Fibroblast of lung (primary cell): ENCODE measurements around the gene ARID1B. TPM values are rescaled to one million over a fixed set of nuclear protein-coding genes. Genes with fewer than 3 reads are reported as not detected.

Source experiments
- DNase-seq, 2 donors: peaks; one replicate each; pipeline versions ENCODE4 v3.0.0 to v3.0.0-alpha.2; 2010; ENCODE audit warnings: low read depth in 2 of 2
- H2AFZ ChIP-seq: 2 replicates; pipeline ENCODE4 v1.5.1; 2012; ENCODE audit warnings: low read length, control low read depth, inconsistent platforms
- H3K27ac ChIP-seq: 2 replicates; pipeline ENCODE4 v1.5.1; 2011; ENCODE audit warnings: low read length, control low read depth; ENCODE audit not compliant: insufficient read depth
- H3K27me3 ChIP-seq: 2 replicates; pipeline ENCODE4 v1.5.1; 2011; ENCODE audit warnings: mild to moderate bottlenecking, low read length; ENCODE audit not compliant: control insufficient read depth, insufficient read depth
- H3K36me3 ChIP-seq: 2 replicates; pipeline ENCODE4 v1.5.1; 2011; ENCODE audit warnings: low read length; ENCODE audit not compliant: control insufficient read depth, insufficient read depth
- H3K4me1 ChIP-seq: 2 replicates; pipeline ENCODE4 v1.5.1; 2011; ENCODE audit warnings: low read length; ENCODE audit not compliant: control insufficient read depth, insufficient read depth; ENCODE audit errors: extremely low read depth
- H3K4me2 ChIP-seq: 2 replicates; pipeline ENCODE4 v1.5.1; 2011; ENCODE audit warnings: low read length, control low read depth; ENCODE audit not compliant: insufficient read depth; ENCODE audit errors: extremely low read depth
- H3K4me3 ChIP-seq, 4 experiments: fragments of 200-600 bp in 1 of 4; sonication (generic) in 1 of 4; replicated peaks in 1 of 4; 2 replicates each; pipeline ENCODE4 v1.5.1; 2011 to 2016; ENCODE audit warnings: low read length in 4 of 4, low read depth in 3 of 4, mild to moderate bottlenecking in 3 of 4, control low read depth in 2 of 4, inconsistent platforms in 1 of 4, mixed read lengths in 1 of 4; ENCODE audit not compliant: insufficient read depth in 1 of 4; ENCODE audit errors: control extremely low read depth in 1 of 4
- H3K79me2 ChIP-seq: 2 replicates; pipeline ENCODE4 v1.5.1; 2012; ENCODE audit warnings: mild to moderate bottlenecking, low read length, inconsistent platforms; ENCODE audit not compliant: control insufficient read depth, insufficient read depth
- H3K9ac ChIP-seq: 2 replicates; pipeline ENCODE4 v1.5.1; 2011; ENCODE audit warnings: mild to moderate bottlenecking, low read length, control low read depth; ENCODE audit not compliant: insufficient read depth
- H3K9me3 ChIP-seq: 2 replicates; pipeline ENCODE4 v1.5.1; 2012; ENCODE audit warnings: low read depth, low read length; ENCODE audit not compliant: control insufficient read depth, insufficient read depth
- H4K20me1 ChIP-seq: 2 replicates; pipeline ENCODE4 v1.5.1; 2011; ENCODE audit warnings: low read length; ENCODE audit not compliant: control insufficient read depth, insufficient read depth; ENCODE audit errors: extremely low read depth
- CTCF ChIP-seq, 2 donors: IDR thresholded peaks in 1 of 2; conservative IDR thresholded peaks in 1 of 2; 1 replicate in 1 of 2; 2 replicates in 1 of 2; pipeline ENCODE4 v1.5.1; 2011 to 2012; ENCODE audit warnings: low read length in 2 of 2, control low read depth in 1 of 2, inconsistent platforms in 1 of 2, low read depth in 1 of 2, mild to moderate bottlenecking in 1 of 2
- EZH2 ChIP-seq: IDR thresholded peaks from 2 replicates; pipeline ENCODE4 v1.5.1; 2012; ENCODE audit warnings: low read length, control low read depth, mild to moderate bottlenecking; ENCODE audit errors: missing control alignments
- polyA plus RNA-seq, 2 donors: library from polyadenylated mRNA; depleted of rRNA in 1 of 2; stranded (reverse) in 1 of 2; unstranded in 1 of 2; fragments of >200 nt; gene quantifications; 2 replicates each; pipeline ENCODE4 v1.2.1, GENCODE V29; 2011 to 2012; ENCODE audit warnings: missing spikeins in 1 of 2
- total RNA-seq: library from RNA; depleted of rRNA; stranded (reverse); fragments of >200 nt; gene quantifications from 2 replicates; pipeline ENCODE4 v1.2.1, GENCODE V29; 2014

ARID1B gene
- total and polyA plus RNA-seq, 2 donors (not counting 1 experiment from before 2014, with no cell fraction given), result 15.4 to 41.9 TPM

GRCh38 chr6:157229132-157229618 is 452.0 kb downstream of the ARID1B start:
- H4K20me1 ChIP-seq, result no peaks in the 10 kb centered on the region
- DNase-seq, result no peak
- H2AFZ ChIP-seq, result no peak overlapping the region
- TF ChIP-seq CTCF (conservative IDR thresholded peaks at IDR 0.05 in 1 of 2, IDR thresholded peaks at IDR 0.05 in 1 of 2; ENCODE audit: low read depth in 1 of 2, low read length in 2 of 2) (no peak), EZH2 (no peak)
- no peak overlapping the region for H3K4me3 ChIP-seq
- peaks cover 2% of the 10 kb centered on the region for H3K27me3 ChIP-seq
- H3K27ac ChIP-seq, result no peak overlapping the region
- H3K9me3 ChIP-seq, result no peaks in the 10 kb centered on the region
- no peaks in the 10 kb centered on the region for H3K79me2 ChIP-seq
- H3K4me1 ChIP-seq, result no peaks in the 10 kb centered on the region
- H3K4me2 ChIP-seq, result no peak overlapping the region
- H3K36me3 ChIP-seq, result no peaks in the 10 kb centered on the region
- no peak overlapping the region for H3K9ac ChIP-seq

GRCh38 chr6:157229713-157230112 is 452.5 kb downstream of the ARID1B start:
- Histone ChIP-seq H3K27me3 (peaks cover 5% of the 10 kb centered on the region), H3K4me2 (no peak overlapping the region), H3K4me1 (no peaks in the 10 kb centered on the region), H3K4me3 (no peak overlapping the region), H3K9me3 (no peaks in the 10 kb centered on the region), H3K36me3 (no peaks in the 10 kb centered on the region), H3K9ac (no peak overlapping the region), H3K27ac (no peak overlapping the region), H4K20me1 (no peaks in the 10 kb centered on the region), H2AFZ (no peak overlapping the region), H3K79me2 (no peaks in the 10 kb centered on the region)
- no peak for DNase-seq
- no peak for TF ChIP-seq CTCF (conservative IDR thresholded peaks at IDR 0.05 in 1 of 2, IDR thresholded peaks at IDR 0.05 in 1 of 2; ENCODE audit: low read depth in 1 of 2, low read length in 2 of 2)
- TF ChIP-seq EZH2, result no peak

- peaks cover 15% of the 10 kb centered on the region for H3K27me3 ChIP-seq
- no peak for DNase-seq
- H3K79me2 ChIP-seq, result no peaks in the 10 kb centered on the region
- no peak overlapping the region for H3K4me3 ChIP-seq
- no peak overlapping the region for H3K9ac ChIP-seq
- H3K4me1 ChIP-seq, result peaks cover 3% of the 10 kb centered on the region
- no peak overlapping the region for H3K27ac ChIP-seq
- TF ChIP-seq EZH2, result no peak
- no peak for TF ChIP-seq CTCF (conservative IDR thresholded peaks at IDR 0.05 in 1 of 2, IDR thresholded peaks at IDR 0.05 in 1 of 2; ENCODE audit: low read depth in 1 of 2, low read length in 2 of 2)
- H4K20me1 ChIP-seq, result no peaks in the 10 kb centered on the region
- no peak overlapping the region for H3K4me2 ChIP-seq
- no peaks in the 10 kb centered on the region for H3K9me3 ChIP-seq
- no peaks in the 10 kb centered on the region for H3K36me3 ChIP-seq
- no peak overlapping the region for H2AFZ ChIP-seq
These were observed 453.7 kb downstream of the ARID1B start for GRCh38 chr6:157230910-157231309.
